Lower lobe of right lung (tissue), 2 donors: ENCODE data around the gene FTCD. TPM values are rescaled to one million over a fixed set of nuclear protein-coding genes. Genes with fewer than 3 reads are reported as not detected.
"Not testable (repeated sequence)": the region's sequence is repeated elsewhere in the genome, so short reads cannot be mapped to it uniquely, and the experiment has no call there.

Experiments
- ATAC-seq, 2 donors: fragments of 200-7000 bp; cut with Tn5 transposase; one replicate each; pipeline ENCODE4 v1.9.1; 2020 to 2022; ENCODE audit warnings: mild to moderate bottlenecking in 2 of 2, moderate library complexity in 2 of 2
- DNase-seq: peaks from one replicate; pipeline ENCODE4 v3.0.0-alpha.2; 2020
- H3K27ac ChIP-seq: fragments of 200-600 bp; one replicate; pipeline ENCODE4 v1.8.0; 2022
- H3K27me3 ChIP-seq: fragments of 200-600 bp; one replicate; pipeline ENCODE4 v1.8.0; 2022; ENCODE audit warnings: low read depth
- H3K36me3 ChIP-seq: fragments of 200-600 bp; one replicate; pipeline ENCODE4 v1.8.0; 2022; ENCODE audit warnings: mild to moderate bottlenecking
- H3K4me1 ChIP-seq: fragments of 200-600 bp; one replicate; pipeline ENCODE4 v1.8.0; 2022
- H3K4me3 ChIP-seq: fragments of 200-600 bp; one replicate; pipeline ENCODE4 v1.8.0; 2022; ENCODE audit warnings: mild to moderate bottlenecking
- H3K9me3 ChIP-seq: fragments of 200-600 bp; one replicate; pipeline ENCODE4 v1.8.0; 2022
- intact Hi-C: fragments of 100-400 bp; cut with DNase I; formaldehyde crosslinking; loops from one replicate; pipeline ENCODE4 v1.11.0; 2022
- total RNA-seq: library from RNA; stranded (reverse); fragmentation: NEBNext Ultra II Directional; extraction: Animal tissue kit (Norgen Biotek cat#: 25700); gene quantifications from one replicate; pipeline ENCODE4 v1.2.1, GENCODE V29; 2021
- TF ChIP-seq, protein P1 (sequence below): fragments of 200-600 bp; IDR thresholded peaks from one replicate; pipeline ENCODE4 v1.8.0; 2022; ENCODE audit warnings: antibody characterized with exemption, mild to moderate bottlenecking
- donor health status: DM: no; HTN: yes; CAD: no; lungs with severe emphysema.

The FTCD gene
- total RNA-seq, 1 donor from 2014 or later, result 1.5 TPM

DNA sequence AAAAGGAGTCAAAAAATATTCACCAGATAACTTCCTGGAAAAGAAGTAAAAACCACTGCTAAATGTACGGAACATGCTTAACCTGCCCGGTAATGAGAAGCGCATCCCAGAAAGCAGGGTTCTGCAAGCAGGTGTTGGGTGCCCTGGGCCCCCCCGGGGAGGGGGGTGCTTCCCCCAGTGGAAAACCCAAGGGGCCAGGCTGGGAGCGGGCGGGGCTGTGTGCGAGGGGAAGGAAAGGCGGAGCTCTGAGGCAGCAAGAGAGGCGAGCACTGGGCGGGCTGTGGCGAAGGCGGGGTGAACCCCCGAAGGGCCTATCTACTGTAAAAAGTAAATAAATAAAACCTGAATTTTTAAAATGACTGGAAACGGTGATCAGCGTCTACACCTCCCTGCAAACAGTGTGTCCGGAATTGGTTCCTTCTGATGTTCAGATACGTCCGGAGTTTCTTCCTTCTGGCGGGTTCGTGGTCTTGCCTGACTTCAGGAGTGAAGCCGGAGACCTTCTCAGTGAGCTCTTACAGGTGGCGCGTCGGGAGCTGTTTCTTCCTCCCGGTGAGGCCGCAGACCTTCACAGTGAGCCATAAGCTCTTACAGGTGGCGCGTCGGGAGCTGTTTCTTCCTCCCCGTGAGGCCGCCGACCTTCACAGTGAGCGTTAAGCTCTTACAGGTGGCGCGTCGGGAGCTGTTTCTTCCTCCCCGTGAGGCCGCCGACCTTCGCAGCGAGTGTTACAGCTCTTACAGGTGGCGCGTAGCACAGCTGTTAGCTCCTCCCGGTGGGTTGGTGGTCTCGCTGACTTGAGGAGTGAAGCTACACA is 13.4 kb downstream of the FTCD start:
- Histone ChIP-seq H3K27me3 (peaks cover 6% of the 10 kb centered on the region), H3K27ac (no peak overlapping the region), H3K36me3 (no peaks in the 10 kb centered on the region), H3K9me3 (no peaks in the 10 kb centered on the region), H3K4me3 (no peak overlapping the region), H3K4me1 (peaks cover 7% of the 10 kb centered on the region)
- peak; percentile 40 for DNase-seq
- intact Hi-C loops, result no loop called here
- TF ChIP-seq, protein P1, sequence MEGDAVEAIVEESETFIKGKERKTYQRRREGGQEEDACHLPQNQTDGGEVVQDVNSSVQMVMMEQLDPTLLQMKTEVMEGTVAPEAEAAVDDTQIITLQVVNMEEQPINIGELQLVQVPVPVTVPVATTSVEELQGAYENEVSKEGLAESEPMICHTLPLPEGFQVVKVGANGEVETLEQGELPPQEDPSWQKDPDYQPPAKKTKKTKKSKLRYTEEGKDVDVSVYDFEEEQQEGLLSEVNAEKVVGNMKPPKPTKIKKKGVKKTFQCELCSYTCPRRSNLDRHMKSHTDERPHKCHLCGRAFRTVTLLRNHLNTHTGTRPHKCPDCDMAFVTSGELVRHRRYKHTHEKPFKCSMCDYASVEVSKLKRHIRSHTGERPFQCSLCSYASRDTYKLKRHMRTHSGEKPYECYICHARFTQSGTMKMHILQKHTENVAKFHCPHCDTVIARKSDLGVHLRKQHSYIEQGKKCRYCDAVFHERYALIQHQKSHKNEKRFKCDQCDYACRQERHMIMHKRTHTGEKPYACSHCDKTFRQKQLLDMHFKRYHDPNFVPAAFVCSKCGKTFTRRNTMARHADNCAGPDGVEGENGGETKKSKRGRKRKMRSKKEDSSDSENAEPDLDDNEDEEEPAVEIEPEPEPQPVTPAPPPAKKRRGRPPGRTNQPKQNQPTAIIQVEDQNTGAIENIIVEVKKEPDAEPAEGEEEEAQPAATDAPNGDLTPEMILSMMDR, result no peak
- ATAC-seq, result no peak

DNA sequence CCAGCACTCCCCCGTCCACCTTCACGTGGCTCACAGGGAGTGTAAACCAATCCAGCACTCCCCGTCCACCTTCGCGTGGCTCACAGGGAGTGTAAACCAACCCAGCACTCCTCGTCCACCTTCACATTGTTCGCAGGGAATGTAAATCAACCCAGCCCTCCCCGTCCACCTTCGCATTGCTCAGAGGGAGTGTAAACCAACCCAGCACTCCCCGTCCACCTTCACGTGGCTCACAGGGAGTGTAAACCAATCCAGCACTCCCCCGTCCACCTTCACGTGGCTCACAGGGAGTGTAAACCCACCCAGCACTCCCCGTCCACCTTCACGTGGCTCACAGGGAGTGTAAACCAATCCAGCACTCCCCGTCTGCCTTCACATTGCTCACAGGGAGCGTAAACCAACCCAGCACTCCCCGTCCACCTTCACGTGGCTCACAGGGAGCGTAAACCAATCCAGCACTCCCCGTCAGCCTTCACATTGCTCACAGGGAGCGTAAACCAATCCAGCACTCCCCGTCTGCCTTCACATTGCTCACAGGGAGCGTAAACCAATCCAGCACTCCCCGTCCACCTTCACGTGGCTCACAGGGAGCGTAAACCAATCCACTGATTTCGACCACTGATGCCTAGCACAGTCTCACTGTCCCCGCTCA is 14.9 kb downstream of the FTCD start:
- H3K4me3 ChIP-seq, ATAC-seq, H3K27ac ChIP-seq, H3K27me3 ChIP-seq, H3K9me3 ChIP-seq, H3K36me3 ChIP-seq, H3K4me1 ChIP-seq, intact Hi-C loops: not testable (repeated sequence)
- peak; percentile 37 for DNase-seq

DNA sequence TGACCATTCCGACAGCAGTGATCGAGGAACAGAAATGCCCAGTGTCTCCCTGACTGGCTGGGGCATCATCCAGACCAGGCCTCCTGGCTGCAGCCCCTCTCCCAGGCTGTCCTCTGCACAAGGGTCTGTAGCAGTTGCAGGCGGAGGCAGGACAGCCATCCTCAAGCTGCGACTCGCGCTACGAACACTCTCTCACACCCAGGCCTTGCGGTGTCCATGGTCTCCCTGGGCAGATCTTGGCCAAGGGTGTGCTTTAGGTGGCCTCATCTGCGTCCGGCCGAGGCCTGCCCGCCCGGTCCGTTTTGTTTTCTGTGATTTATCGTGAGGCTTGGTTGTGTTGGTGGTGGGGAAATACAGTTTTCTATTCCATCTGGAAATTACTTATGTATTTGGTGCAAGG is 15.7 kb downstream of the FTCD start:
- peaks cover 9% of the 10 kb centered on the region for H3K27me3 ChIP-seq
- intact Hi-C loops, result no loop called here
- H3K27ac ChIP-seq, result no peak overlapping the region
- no peak for ATAC-seq
- DNase-seq, result no peak
- TF ChIP-seq, protein P1, result no peak
- no peaks in the 10 kb centered on the region for H3K9me3 ChIP-seq
- no peak overlapping the region for H3K4me3 ChIP-seq
- H3K4me1 ChIP-seq, result peaks cover 7% of the 10 kb centered on the region
- no peaks in the 10 kb centered on the region for H3K36me3 ChIP-seq

DNA sequence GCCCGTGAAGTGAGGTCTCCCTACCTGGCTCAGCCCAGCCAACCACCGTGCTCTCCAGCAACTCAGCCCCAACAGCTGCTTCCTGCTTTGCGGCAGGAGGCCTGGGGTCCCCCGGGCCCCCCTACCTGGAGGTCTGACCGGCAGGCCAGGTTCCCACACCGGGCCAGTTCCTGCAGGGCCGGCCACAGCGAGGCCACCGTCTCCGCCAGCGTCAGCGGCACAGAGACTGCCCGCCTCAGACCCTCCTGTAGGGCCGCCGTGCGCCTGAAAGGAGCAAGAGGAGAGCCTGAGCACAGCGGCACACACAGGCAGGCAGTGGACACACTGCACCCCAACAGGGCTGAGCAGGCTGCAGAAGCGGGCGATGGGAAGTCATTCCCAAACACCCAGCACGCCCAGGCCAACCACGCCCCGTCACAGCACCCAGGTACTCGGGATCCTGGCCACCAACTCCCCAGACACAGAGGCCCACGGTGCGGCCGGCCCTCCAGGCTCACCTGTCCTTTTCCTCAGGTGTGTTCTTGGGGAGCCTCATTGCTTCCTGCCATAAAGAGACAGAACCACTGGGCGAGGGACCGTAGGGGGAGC is 16.9 kb downstream of the FTCD start:
- ATAC-seq, result no peak
- intact Hi-C loops, result no loop called here
- Histone ChIP-seq H3K27ac (no peak overlapping the region), H3K4me1 (peaks cover 1% of the 10 kb centered on the region), H3K4me3 (no peak overlapping the region), H3K27me3 (peaks cover 9% of the 10 kb centered on the region), H3K36me3 (no peaks in the 10 kb centered on the region), H3K9me3 (no peaks in the 10 kb centered on the region)
- TF ChIP-seq, protein P1, result no peak
- DNase-seq, result no peak

DNA sequence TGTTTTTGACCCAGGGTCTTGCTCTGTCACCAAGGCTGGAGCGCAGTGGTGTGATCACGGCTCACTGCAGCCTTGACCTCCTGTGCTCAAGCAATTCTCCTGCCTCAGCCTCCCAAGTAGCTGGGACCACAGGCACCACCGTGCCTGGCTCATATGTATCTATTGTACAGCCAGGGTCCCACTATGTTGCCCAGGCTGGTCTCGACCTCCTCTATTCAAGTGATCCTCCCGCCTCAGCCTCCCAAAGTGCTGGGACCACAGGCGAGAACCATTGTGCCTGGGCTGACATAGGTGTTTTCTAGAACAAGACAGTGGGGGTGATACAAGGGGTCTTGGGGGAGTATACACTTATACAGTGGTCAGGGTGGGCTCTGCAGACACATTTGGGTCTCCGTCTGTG is 17.5 kb downstream of the FTCD start:
- no peak overlapping the region for H3K4me3 ChIP-seq
- H3K27me3 ChIP-seq, result peaks cover 9% of the 10 kb centered on the region
- no peak overlapping the region for H3K27ac ChIP-seq
- ATAC-seq, result no peak
- TF ChIP-seq, protein P1, result no peak
- no peaks in the 10 kb centered on the region for H3K4me1 ChIP-seq
- intact Hi-C loops, result no loop called here
- DNase-seq, result no peak
- H3K36me3 ChIP-seq, result no peaks in the 10 kb centered on the region
- H3K9me3 ChIP-seq, result no peaks in the 10 kb centered on the region
